ENCODE results near the gene DIP2A. TPM values are rescaled to one million over a fixed set of nuclear protein-coding genes. Genes with fewer than 3 reads are reported as not detected.
"Not testable (repeated sequence)": the region's sequence is repeated elsewhere in the genome, so short reads cannot be mapped to it uniquely, and the experiment has no call there.

Gene DIP2A
- total RNA-seq, 1 donor = 26.5 TPM

DNA sequence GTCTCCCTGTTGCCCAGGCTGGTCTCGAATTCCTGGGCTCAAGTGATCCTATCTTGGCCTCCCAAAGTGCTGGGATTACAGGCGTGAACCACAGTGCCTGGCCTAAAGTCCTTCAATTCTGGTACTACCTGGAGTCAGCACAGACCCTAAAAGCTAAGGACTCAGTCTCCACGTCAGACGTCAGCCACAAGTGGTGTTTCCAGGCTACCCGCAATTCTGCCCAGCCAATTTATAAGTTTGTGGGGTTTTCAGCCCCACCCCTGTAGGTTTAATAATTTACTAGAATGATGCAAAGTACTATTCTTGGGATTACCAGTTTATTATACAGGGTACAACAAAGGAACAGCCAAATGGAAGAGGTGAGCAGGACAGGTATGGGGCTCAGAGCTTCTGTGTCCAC is 10.6 kb upstream of the DIP2A start:
- TF ChIP-seq, protein P1, sequence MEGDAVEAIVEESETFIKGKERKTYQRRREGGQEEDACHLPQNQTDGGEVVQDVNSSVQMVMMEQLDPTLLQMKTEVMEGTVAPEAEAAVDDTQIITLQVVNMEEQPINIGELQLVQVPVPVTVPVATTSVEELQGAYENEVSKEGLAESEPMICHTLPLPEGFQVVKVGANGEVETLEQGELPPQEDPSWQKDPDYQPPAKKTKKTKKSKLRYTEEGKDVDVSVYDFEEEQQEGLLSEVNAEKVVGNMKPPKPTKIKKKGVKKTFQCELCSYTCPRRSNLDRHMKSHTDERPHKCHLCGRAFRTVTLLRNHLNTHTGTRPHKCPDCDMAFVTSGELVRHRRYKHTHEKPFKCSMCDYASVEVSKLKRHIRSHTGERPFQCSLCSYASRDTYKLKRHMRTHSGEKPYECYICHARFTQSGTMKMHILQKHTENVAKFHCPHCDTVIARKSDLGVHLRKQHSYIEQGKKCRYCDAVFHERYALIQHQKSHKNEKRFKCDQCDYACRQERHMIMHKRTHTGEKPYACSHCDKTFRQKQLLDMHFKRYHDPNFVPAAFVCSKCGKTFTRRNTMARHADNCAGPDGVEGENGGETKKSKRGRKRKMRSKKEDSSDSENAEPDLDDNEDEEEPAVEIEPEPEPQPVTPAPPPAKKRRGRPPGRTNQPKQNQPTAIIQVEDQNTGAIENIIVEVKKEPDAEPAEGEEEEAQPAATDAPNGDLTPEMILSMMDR (IDR thresholded peaks at IDR 0.05; ENCODE audit: insufficient read depth, low read length) = no peak
- no peak for DNase-seq (ENCODE audit: low read depth)
- no peak overlapping the region for H3K4me3 ChIP-seq (ENCODE audit: low read depth, low read length)

DNA sequence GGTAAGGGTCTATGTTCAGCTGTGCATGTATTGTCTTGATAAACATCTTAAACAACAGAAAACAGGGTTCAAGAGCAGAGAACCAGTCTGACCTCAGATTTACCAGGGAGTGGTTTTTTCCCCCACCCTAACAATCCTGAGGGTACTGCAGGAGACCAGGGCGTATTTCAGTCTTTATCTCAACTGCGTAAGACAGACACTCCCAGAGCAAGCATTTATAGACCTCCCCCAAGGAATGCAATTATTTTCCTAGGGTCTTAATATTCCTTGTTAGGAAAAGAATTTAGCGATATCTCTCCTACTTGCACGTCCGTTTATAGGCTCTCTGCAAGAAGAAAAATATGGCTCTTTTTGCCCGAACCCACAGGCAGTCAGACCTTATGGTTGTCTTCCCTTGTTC is 9.8 kb upstream of the DIP2A start:
- H3K4me3 ChIP-seq (ENCODE audit: low read depth, low read length); DNase-seq (ENCODE audit: low read depth): not testable (repeated sequence)

DNA sequence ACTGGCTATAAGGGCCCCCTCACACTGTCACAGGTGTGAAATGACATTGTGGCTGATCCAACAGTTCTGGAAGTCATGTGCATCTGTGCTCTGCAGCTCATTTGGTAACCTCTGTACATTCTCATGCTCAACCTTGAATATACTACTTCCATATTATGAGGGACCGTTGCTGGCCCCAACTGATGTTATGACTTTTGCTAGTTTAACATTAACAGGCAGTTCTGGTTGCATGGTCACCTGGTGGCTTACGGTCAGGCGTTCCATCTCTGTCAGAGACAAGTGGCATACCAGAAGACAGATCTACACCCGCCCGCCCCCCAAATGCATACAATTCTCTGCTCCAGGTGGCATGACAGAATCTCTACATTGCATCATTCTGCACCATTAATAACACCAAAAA is 6.0 kb upstream of the DIP2A start:
- TF ChIP-seq, protein P1 (IDR thresholded peaks at IDR 0.05; ENCODE audit: insufficient read depth, low read length) = no peak
- no peak overlapping the region for H3K4me3 ChIP-seq (ENCODE audit: low read depth, low read length)

DNA sequence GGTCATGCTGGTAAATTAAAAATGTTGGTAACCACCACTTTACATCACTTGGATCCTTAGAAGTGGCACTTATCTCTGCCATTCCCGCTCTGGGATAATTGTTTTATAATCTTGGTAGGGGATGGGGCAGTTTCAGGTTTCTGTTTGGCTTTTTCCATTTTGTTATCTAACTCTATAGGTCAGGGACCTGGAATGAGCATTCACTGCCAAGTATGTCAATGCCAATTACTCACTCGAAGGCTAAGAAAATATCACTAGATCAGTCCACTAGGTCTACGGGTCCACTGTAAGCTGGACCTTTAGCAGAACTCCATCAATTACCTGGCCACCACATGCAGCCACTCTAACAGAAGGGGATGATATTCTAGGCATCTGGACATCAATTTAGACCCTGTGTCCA is 4.5 kb upstream of the DIP2A start:
- TF ChIP-seq, protein P1 (IDR thresholded peaks at IDR 0.05; ENCODE audit: insufficient read depth, low read length) = no peak
- no peak overlapping the region for H3K4me3 ChIP-seq (ENCODE audit: low read depth, low read length)
- peak; percentile 49 for DNase-seq (ENCODE audit: low read depth)

More for the DNA sequence above, 6.0 kb upstream of the DIP2A start:
- DNase-seq (ENCODE audit: low read depth) = no peak

DNA sequence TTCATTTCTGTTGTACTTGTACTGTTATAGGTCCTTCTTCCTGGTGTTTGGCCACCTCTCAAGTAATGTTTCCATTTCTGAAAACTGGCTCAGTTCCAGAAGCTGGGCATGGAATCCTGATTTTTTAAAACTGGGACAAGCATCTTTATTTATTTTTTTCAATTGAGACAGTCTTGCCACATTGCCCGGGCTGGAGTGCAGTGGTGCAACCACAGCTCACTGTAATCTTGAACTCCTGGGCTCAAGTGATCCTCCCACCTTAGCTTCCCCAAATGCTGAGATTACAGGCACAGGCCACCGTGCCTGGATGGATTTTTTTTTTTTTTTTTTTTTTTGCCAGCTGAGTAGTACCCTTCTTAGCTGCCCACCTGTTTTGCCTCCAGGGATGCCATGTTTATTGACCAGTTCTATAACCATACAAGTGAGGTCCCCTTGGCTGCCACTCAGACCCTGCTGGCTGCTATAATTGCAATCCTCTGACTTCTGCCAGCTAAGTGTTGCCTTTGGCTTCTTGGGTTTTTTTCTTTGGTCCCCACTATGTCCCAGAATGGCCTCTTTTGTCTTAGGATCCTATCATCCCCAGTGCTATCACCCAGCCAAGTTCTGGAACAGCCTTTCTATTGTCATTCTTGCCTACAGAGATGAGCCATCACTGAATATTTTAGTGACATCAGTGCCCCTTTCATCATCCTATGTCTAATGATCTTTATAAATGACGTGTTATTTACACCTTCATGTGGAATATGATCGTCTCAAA is 3.9 kb upstream of the DIP2A start:
- H3K4me3 ChIP-seq (ENCODE audit: low read depth, low read length) = no peak overlapping the region
- TF ChIP-seq, protein P1 (IDR thresholded peaks at IDR 0.05; ENCODE audit: insufficient read depth, low read length) = no peak
- DNase-seq (ENCODE audit: low read depth) = no peak

DNA sequence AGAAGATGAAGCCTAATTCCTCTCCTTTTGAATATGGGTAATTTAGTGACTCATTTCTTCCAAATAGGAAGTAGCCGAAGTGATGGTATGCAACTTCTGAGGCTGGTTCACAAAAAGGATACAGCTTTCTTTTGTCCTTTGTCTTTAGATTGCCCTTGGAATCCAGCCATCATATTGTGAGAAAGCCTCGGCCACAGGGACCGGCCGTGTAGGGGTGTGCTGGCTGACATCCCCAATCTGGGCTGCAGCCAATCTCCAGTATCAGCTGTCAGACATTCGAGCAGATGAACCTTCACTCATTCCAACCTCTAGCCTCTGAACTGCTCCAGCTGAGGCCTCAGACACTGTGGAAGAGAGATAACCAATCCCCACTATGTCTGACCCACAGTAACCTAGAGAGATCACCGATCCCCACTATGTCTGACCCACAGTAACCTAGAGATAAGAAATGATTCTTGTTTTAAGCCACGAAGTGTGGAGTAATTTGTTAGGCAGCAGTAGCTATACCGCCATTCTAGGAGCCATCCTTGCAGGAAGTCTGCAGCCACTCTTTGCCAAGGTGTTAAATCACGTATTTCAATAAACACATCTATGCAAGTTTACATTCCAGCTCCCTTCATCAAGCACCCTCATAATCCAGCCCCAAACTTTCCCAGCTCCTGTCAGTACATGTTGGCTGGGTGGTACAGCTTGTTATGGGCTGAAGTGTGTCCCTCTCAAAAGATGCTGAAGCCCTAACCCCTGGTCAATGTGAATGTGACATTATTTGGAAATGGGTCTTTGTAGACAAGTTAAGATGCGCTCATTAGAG is 2.9 kb upstream of the DIP2A start:
- no peak overlapping the region for H3K4me3 ChIP-seq (ENCODE audit: low read depth, low read length)
- peak; percentile 80 for DNase-seq (ENCODE audit: low read depth)
- TF ChIP-seq, protein P1 (IDR thresholded peaks at IDR 0.05; ENCODE audit: insufficient read depth, low read length) = no peak

DNA sequence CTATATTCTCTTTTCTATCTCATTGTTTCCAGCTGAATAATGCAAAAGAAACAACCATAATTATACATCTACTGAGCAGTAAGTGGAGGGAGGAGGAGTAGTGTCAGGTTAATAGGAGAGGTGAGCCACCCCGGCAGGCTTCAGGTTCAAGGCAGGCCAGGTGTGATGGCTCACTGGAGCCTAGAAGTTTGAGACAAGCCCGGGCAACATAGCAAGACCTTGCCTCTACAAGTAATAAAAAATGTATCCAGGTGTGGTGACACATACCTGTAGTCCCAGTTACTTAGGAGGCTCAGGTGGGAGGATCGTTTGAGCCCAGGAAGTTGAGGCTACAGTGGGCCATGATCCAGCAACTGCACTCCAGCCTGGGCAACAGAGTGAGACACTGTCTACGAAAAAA is 1.9 kb upstream of the DIP2A start:
- DNase-seq (ENCODE audit: low read depth) = no peak
- TF ChIP-seq, protein P1 (IDR thresholded peaks at IDR 0.05; ENCODE audit: insufficient read depth, low read length) = no peak
- H3K4me3 ChIP-seq (ENCODE audit: low read depth, low read length) = no peak overlapping the region

Data from fibroblast of the aortic adventitia (primary cell).